GM19328 (cell line): ENCODE data around the gene ROCK2.
A peak's percentile ranks its signal among the peaks of the same experiment; 100 is the strongest.

ENCODE experiments used
- ATAC-seq: cut with Tn5 transposase; IDR thresholded peaks from one replicate; pipeline ENCODE4 v1.9.1; 2021; ENCODE audit warnings: mild to moderate bottlenecking, moderate library complexity; ENCODE audit not compliant: unreplicated experiment

Gene ROCK2

DNA sequence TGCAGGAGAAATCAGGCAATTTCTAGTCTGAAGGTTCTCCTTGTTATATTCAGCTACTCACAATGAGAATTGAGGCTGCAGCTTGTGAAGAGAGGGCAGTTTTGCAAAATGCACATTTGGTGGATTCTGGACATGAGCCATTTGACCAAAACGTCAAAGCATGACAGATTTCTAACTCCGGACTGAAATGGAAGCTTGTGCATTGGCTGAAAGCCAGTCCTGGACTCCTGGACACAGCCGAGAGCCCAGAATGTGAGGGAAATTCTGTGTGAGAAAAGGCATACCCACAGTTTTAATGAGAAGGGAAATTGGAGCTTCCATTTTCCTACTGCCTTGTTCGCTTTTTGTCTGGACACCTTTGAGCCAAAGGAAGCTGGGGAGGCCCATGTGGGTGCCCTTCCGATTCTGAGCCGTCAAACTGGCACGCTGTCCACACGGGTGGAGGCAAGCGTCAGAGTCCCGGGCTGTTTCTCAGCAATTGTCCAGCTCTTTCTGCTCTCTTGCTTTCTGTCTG is 23.7 kb upstream of the ROCK2 start:
- no peak for ATAC-seq

DNA sequence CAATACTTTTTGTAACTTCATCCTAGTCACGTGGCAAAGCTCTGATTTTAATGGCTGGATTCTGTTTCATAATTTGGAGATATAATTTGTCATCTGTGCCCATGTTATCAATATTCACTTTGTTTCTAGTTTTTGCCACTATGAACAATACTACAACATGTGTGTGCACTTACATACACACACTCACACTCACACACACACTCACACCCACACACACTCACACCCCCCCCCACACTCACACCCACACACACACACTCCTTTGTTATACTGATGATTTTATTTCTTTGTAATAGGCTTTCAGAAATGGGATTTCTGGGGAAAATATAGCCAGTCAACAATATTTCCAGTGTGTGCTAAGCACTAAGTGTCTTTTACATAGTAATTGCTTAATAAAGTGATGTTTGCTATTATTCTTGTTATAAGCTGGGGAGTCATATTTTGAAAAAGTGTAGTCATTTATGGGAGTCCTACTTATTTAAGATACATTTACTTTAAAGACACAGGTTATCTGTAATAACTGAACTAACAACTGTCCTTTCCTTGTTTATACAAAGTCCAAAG is 22.8 kb upstream of the ROCK2 start:
- ATAC-seq, result no peak

DNA sequence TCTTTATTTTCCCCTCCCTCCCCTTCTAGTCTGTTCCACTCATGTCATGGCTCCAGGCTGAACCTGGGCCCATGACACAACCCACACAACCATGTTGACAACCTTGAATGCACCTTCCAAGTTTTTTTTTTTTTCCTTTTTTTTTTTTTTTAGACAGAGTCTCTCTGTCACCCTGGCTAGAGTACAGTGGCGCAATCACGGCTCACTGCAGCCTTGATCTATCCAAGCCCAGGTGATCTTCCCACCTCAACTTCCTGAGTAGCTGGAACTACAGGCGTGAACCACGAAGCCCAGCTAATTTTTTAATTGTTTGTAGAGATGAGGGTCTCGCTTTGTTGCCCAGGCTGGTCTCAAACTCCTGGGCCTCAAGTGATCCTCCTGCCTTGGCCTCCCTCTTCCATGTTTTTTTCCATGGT is 21.9 kb upstream of the ROCK2 start:
- ATAC-seq, result no peak

DNA sequence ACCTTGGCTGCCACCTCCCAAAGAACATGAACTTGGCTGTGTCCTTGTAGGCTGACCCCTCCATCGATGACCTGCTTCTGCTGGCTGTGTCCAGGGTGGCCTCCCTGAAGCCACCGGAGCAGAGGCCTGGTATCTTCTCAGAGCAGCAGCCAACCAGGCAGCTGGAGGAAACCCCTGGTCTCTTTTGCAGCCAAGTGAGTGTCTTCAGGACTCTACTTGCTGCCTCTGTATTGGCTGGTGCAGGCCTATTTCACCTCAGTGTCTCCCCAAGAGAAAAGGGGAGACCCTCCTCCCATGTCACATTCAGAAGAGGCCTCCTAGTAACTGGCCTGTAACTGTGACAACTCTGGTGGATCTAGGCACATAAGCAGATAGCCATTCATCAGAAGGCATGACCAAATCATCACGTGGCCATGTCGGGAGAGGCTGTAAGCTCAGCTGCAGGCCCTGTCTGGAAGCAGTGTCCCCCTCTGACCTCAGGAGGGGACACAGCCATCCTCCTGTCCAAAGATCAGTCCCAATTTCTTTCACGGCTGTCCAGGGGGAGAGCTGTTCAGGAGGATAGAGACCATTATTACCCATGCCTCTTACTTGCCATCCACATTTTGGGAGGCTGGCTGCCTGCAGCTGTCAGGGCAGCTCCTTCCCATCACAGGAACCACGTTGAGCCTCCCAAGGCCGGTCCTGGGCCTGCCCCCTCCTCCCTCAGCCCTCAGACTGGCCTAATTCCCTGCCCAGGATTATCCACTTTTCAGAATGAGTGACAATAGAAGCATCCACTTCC is 20.9 kb upstream of the ROCK2 start:
- no peak for ATAC-seq

DNA sequence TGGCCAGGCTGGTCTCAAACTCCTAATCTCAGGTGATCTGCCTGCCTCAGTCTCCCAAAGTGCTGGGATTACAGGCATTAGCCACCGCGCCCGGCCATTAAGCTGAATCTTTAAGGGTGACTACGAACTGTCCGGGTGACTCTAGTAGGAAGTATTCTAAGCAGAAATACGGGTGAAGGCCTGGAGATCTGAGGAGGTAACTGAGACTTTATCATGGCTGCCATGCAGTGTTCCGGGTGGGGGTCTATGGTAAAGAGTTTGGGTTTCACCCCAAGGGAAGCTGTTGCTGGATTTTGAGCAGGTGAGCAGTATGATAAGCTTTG is 20.1 kb upstream of the ROCK2 start:
- ATAC-seq, result no peak

DNA sequence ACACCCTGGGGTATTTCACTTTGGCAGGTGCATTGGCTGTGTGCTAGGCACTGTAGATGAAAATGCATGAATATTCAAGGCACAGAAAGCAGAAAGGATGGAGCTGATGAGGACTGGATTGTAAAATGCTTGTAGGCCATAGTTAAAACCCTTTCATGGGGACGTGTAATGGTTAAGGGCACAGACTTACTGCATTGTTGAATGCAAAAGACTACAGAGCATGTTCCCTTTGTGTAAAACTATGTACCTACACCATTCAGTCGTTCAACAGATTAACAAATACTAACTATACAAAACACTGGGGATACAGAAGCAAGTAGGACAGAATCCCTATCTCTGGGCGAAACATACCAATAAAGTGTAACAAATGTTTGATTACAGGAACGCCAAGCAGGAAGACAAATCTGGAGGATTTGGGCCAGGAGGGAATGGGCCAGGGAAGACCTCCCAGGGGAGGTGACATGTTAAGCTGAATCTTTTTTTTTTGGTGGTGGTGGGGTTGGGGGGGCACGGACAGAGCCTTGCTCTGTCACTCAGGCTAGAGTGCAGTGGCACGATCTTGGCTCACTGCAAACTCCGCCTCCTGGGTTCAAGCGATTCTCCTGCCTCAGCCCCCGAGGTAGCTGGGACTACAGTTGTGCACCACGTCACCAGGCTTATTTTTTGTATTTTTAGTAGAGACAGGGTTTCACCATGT is 19.6 kb upstream of the ROCK2 start:
- ATAC-seq, result no peak

DNA sequence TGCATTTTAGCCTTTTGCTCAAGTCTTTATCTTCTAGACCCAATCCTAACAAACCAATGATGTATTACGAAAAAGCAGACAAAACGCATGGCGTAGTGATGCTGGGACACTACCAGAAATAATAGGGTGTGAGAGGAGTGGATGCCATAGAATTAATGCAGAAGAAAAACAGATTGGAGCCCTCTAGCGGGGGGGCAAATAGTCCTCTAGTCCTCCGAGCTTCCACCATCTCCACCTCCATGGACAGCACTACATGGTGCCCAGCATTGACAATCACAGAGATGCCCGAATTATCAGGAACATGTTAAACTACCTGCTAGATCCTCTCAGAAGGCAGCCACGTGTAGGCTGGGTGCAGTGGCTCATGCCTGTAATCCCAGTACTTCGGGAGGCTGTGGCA is 15.4 kb upstream of the ROCK2 start:
- ATAC-seq, result no peak

DNA sequence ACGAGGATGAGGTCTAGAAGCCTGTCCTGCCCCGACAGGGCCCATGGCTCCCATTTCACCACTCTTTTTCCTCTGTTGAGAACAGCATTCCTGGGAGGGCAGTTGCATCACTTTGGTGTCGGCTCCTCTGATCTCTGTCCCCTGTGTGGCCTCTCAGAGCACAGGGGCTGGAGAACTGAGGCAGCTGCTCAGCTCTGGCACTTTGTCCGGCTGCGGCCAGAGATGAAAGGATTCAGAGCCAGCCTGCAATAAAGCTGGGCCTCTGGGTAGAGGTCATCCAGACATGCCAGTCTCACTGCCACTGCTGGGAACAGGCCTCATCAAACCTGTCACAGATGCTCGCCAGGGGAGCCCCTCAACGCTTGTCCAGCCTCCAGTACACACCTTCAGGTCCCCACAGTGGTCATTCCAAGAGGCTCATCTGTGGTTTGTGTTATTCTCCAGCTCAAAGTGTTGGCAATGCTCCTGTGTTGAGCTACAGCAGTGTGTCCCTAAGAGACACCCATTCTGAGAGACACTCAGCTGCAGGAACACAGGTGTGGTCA is 13.1 kb upstream of the ROCK2 start:
- ATAC-seq, result no peak

DNA sequence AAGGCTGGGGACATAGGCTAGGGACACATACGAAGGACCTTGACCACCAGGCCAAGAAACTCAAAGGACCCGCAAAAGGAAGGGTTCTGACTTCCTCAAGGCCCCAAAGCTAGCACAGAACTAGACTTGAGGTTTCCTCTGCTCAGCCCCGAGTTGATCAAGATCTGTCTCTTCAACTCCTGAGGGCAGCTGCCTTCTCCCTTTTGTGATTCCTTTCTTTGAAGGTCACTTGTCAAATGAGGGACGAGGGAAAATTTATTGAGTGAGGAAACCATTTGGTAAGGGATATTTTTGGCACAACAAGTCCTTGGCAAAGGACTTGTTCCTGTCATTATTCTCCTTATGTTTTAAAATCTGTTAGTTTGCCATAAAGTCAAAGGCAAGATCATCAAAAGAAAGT is 12.3 kb upstream of the ROCK2 start:
- no peak for ATAC-seq

DNA sequence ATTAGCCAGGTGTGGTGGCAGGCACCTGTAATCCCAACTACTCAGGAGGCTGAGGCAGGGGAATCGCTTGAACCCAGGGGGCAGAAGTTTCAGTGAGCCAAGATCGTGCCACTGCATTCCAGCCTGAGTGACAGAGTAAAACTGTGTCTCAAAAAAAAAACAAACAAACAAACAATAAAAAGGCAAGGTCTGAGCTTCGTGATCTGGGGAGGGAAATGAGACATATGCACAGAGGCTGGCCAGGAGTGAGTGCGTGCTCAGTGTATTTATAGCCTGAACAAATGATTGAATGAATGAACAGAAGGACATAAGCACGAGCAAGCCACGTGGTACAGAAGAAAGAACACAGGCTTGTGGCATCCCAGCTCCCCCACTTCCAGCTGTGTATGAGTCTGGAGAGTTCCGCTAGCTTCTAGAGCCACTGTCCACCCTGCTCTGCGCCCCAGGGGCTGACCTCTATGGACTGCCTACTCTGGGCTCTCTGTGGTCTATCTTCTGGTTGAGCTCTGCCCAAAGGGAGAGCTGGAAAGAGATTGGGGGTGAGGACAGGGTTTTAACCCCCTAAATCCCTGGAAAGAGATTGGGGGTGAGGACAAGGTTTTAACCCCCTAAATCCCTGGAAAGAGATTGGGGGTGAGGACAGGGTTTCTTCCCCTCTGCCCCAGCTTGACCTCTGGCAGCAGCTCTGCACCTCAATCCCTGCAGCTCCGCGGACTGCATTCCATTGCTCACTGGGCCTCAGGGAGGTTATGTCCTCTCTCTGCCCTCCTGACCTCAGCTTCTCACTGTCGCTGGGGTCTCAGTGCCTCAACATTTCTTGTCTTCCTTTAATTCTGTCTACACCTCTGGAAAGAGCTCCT is 11.0 kb upstream of the ROCK2 start:
- ATAC-seq, result no peak

DNA sequence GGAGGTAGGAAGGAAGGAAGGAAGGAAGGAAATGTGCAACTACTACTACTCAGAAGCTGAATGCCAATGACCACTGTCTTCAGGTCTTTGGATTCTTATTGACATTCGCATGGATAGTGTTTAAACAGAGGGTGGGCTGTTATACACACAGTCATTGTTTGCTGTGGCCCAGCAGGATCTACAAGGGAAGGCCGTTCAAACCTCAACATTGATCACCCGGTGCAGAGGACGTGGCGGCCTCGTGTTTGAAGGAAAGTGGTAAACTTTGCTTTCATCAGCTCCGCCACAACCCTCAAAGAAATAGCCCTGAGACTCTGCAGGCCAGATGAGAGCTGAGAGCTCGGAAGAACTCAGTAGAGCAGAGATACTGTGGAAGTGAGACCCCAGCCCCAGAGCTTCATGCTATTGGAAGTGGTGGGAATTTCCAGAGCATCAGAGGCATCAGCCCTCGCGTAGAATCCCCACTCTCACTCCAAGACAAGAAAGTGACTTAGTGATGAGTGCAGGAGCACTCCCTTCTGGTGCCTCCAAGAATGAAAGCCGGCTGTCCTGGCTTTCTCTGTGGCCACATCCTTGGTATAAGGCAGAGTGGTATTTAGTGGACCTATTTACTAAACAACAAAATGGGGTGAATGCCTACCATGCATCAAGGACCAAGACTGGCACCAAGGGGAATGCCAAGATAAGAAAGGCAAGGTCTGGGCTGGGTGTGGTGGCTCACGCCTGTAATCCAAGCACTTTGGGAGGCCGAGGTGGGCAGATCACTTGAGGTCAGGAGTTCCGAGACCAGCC is 10.1 kb upstream of the ROCK2 start:
- ATAC-seq, result no peak

DNA sequence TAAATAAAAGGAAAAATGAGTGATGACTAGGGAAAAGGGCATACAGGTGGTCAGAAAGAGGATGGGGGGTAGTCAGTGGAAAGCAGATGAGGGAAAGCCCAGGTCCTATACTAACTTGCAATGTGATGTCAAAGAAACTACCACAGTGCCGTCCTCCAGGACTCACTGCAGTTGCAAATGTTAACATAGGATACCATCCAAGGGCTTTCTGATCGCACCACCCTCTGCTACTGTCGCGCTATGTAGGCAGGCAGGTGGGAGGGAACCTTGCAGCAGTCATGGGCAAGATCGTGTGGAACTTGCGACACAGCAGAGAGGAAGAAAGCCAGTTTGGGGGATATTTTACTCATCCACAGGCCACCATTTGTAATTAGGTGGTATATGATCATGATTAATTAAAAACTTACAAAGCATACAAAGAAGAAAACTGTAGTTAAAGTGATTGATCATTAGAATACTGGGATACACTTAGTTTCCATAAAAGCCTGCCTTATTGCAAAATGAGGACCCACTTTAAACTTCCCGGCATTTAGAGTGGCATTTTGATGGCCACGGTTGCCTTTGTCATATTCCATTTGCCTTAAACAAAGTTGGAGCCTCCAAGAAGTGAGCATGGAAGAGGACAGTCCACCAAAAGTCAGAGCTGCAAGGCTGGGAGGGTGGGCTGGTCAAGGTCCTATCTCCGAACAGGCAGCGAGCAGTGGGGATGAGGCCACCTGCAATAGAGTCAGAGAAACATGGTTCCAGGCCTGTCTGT is 8.5 kb upstream of the ROCK2 start:
- ATAC-seq, result no peak

DNA sequence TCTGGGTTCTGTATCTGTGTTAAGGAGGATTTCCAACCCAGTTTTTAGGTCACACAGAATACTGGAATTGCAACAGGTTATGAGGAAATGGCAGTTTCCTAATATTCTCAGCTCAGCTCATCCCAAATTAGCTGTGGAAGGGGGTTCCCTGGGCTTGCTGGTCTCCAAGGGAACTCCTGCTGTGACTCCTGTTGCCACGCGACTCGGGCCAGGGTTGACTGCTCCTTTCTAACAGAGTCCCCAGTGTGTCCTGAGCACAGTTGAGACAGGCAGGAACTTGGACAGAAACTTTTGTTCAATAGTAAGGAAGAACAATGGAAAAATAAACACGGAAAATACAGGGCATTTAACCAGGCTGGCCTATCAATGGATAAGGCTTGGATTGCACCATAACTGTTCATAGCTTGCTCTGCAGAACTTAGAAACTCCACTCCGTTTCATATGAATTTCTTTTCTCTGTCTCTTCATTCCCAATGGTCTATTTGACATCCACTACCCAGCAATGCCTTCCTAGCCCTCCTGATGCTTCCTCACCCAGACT is 3.8 kb upstream of the ROCK2 start:
- no peak for ATAC-seq

DNA sequence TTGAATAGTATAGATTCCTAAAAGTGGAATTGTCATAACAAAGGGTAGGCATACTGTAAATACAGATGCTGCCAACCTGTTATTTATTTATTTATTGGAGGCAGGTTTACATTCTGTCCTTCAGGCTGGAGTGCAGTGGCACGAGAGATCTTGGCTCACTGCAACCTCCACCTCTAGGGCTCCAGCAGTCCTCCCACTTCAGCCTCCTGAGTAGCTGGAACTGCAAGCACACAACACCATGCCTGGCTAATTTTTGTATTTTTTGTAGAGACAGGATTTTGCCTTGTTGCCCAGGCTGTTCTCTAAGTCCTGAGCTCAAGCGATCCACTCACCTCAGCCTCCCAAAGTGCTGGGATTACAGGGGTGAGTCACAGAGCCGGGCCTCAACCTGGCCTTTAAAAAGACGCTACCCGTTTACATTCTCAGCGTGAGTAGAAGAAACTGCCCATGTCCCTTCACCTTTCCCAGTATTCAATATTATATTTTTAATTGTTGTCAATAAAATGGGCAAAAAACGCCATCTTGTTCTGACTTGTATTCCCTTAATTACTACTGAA is 3.0 kb upstream of the ROCK2 start:
- no peak for ATAC-seq

DNA sequence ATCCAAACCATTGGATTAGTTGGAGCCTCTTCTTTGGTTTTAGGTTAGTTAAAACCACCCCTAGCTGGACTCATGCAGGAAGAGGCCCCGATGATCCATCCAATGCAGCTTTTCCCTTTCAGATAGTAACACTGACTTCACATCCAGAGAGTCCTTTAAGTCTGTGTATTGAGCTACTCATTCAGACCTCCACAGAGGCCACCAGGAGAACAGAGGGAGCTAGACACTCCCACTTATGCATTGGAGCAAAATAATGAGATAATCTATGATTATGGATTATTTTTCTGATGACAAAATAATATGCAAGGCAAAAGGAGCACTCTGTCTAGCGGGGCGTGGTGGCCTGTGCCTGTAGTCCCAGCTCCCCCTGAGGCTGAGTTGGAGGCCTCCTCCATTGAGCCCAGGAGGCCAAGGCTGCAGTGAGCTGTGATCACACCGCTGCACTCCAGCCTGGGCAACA is 1.6 kb upstream of the ROCK2 start:
- no peak for ATAC-seq

DNA sequence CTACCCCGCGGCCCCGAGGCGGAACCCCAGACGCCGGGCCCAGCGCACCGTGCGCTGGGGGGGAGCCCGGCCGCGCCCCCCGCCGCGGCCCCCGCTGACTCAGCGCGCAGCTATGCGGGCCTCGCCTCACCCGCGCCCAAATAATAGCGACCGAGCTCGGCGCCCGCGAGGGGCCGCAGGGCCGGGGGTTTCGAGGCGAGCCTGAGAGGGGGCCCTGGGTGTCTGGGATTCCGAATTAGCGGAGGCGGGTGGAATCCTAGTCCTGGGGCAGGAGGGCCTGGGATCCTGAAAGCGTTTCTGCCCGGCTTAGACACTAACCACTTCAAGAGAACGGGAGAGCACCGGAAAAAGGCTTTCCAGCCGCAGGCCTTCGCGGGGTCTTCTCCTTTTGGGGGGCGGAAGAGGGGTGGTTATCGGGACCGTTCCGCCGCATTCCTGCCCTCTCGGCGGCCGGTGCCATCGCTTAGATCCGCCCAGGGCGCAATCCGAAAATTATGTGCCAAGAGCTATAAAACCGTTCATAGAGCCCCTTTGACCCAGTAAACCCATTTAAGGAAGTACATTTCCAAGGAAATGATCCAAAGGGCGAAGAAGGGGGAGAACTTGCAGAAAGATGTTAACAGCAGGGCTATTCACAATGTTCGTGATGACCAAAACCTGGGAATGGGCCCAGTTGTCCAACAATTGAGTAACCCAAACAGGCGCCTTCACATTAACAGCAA is 681 bp upstream of the ROCK2 start:
- ATAC-seq, result no peak

DNA sequence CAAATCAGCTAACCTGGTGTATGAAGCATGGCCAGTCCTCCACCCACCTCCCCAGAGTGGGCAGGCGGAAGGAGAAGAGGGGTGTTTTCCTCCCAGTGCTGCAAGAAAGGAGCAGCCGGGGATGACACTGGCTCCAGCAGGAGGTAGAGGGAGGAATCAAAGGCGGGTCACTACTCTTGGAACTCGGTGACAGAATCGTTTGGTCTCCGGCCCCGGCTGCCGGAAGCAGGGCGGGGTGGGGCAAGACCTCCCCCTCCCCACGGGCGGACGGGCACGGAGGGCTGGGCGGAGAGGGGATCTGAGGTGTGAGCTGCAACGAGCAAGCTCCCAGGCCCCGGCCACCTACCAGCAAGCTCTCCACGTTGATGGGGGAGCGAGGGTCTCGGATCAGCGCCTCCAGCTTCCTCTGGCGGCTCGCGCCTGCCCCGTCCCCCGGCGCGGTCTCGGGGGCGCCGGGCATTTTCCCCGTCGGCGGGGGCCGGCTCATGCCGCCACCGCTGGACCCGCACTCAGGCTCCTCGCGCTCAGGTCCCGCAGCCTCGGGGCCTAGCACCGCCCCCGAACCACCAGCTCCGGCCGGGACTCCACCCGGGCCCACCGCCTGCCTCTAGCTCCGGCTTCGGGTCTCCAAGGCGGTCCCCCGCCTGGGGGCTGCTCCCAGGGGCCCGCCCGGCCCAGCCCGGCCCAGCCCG is 640 bp downstream of the ROCK2 start:
- ATAC-seq, result peak; percentile 24

DNA sequence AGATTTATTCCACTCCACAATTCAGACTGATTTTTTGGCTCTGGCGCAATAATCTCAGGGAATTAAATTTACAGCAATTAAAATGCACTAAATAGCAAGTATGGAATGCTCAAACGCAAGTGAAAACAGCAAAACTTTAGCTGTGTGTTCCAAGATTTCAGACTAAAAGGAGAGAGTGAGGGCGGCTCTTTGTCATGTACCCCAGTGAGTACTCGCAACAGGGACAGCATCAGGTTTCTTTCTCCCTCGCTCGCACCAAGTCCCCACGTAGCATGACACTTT is 1.1 kb downstream of the ROCK2 start:
- no peak for ATAC-seq
